K562 (cell line): ENCODE measurements around the gene RNASEH1. TPM values are rescaled to one million over a fixed set of nuclear protein-coding genes. Genes with fewer than 3 reads are reported as not detected.

Experiments used
- ATAC-seq: fragments of 200-7000 bp; cut with Tn5 transposase; 3 replicates; pipeline ENCODE4 v1.9.1; 2020; ENCODE audit warnings: moderate library complexity
- BruUV-seq: library from RNA; stranded (reverse); fragments of 400-500 nt; replicated peaks from 2 replicates; lab custom pipeline; 2021; lab: Mats Ljungman, UMichigan
- CTCF ChIA-PET: fragments of 300-600 bp; formaldehyde crosslinking; extraction: SDS; loops from one replicate; lab custom pipeline; 2021; ENCODE audit warnings: low intra/inter-chr PET ratio; lab: Yijun Ruan, JAX
- POLR2A ChIA-PET: fragments of 300-600, 350-650 bp; sonication (Branson Sonifier 250); formaldehyde crosslinking; extraction: SDS; loops from one replicate; lab custom pipeline; 2021; ENCODE audit warnings: antibody characterized with exemption, inconsistent platforms; lab: Yijun Ruan, JAX
- DNase-seq, 4 experiments: peaks; one replicate each; pipeline versions ENCODE4 v3.0.0 to v3.0.0-alpha.2; 2011 to 2018; ENCODE audit warnings: low spot score in 3 of 4, mixed read lengths in 3 of 4; ENCODE audit errors: extremely low read depth in 1 of 4
- FAIRE-seq: peaks from 2 replicates; lab custom pipeline; 2011; peaks lifted over from hg19 to GRCh38; lab: Jason Lieb, UNC
- H2AFZ ChIP-seq: 2 replicates; pipeline ENCODE4 v1.6.0; 2011; ENCODE audit warnings: low read depth, low read length, control low read depth, inconsistent platforms
- H3K27ac ChIP-seq: fragments of 200-600 bp; 3 replicates; pipeline ENCODE4 v1.8.0; 2011; ENCODE audit warnings: low read depth, mild to moderate bottlenecking, control low read depth, inconsistent platforms, low read length, moderate library complexity, mixed read lengths; ENCODE audit errors: extremely low read depth
- H3K27me3 ChIP-seq, 2 experiments: fragments of 300-600 bp in 1 of 2; 2 replicates in 1 of 2; 3 replicates in 1 of 2; pipeline versions ENCODE4 v1.6.0 to v1.8.0; 2011; ENCODE audit warnings: inconsistent platforms in 2 of 2, low read length in 2 of 2, mild to moderate bottlenecking in 1 of 2, mixed read lengths in 1 of 2, moderate library complexity in 1 of 2; ENCODE audit not compliant: control insufficient read depth in 2 of 2, insufficient read depth in 2 of 2
- H3K36me3 ChIP-seq: fragments of 300-600 bp; 3 replicates; pipeline ENCODE4 v1.8.0; 2011; ENCODE audit warnings: mild to moderate bottlenecking, low read length, inconsistent platforms; ENCODE audit not compliant: control insufficient read depth, insufficient read depth
- H3K4me1 ChIP-seq, 2 experiments: fragments of 200-600 bp in 1 of 2; replicated peaks in 1 of 2; 2 replicates in 1 of 2; 3 replicates in 1 of 2; pipeline versions ENCODE4 v1.5.1 to v1.8.0; 2011; ENCODE audit warnings: inconsistent platforms in 2 of 2, low read length in 2 of 2, mild to moderate bottlenecking in 1 of 2, mixed read lengths in 1 of 2, moderate library complexity in 1 of 2; ENCODE audit not compliant: control insufficient read depth in 2 of 2, insufficient read depth in 2 of 2
- H3K4me2 ChIP-seq: 2 replicates; pipeline ENCODE4 v1.6.1; 2011; ENCODE audit warnings: low read length, control low read depth, inconsistent platforms, mixed read lengths; ENCODE audit not compliant: insufficient read depth
- H3K4me3 ChIP-seq: fragments of 200-600 bp; sonication (generic), shearing (Covaris generic); 2 replicates; pipeline ENCODE4 v1.5.1; 2016; ENCODE audit warnings: control low read depth, inconsistent platforms
- H3K79me2 ChIP-seq: fragments of 200-600 bp; 3 replicates; pipeline ENCODE4 v1.8.0; 2011; ENCODE audit warnings: low read length, inconsistent platforms; ENCODE audit not compliant: control insufficient read depth, insufficient read depth
- H3K9ac ChIP-seq, 2 experiments: 2 replicates each; pipeline versions ENCODE4 v1.6.0 to v1.6.1; 2011; ENCODE audit warnings: low read depth in 2 of 2, low read length in 2 of 2, control low read depth in 1 of 2, inconsistent platforms in 1 of 2, mild to moderate bottlenecking in 1 of 2, mixed read lengths in 1 of 2; ENCODE audit not compliant: insufficient read depth in 1 of 2
- H3K9me1 ChIP-seq: one replicate; pipeline ENCODE4 v1.6.0; 2011; ENCODE audit warnings: inconsistent platforms, mild to moderate bottlenecking, low read length, moderate library complexity; ENCODE audit not compliant: control insufficient read depth, insufficient read depth
- H3K9me3 ChIP-seq: replicated peaks from 2 replicates; pipeline ENCODE4 v1.5.1; 2011; ENCODE audit warnings: low read depth, low read length, inconsistent platforms; ENCODE audit not compliant: control insufficient read depth, insufficient read depth
- H4K20me1 ChIP-seq: replicated peaks from 2 replicates; pipeline ENCODE4 v1.6.1; 2011; ENCODE audit warnings: low read length, inconsistent platforms, mixed read lengths; ENCODE audit not compliant: control insufficient read depth, insufficient read depth
- HBP1 ChIP-seq: fragments of 450-650 bp; formaldehyde crosslinking; IDR thresholded peaks from 2 replicates; pipeline ENCODE4 v1.4.0; 2022; ENCODE audit warnings: missing genetic modification characterization
- HDGF ChIP-seq: fragments of 450-650 bp; IDR thresholded peaks from 2 replicates; pipeline ENCODE4 v1.6.1; 2016
- NFYB ChIP-seq: IDR thresholded peaks from 2 replicates; pipeline ENCODE4 v1.6.1; 2011; ENCODE audit warnings: mild to moderate bottlenecking, moderate library complexity; ENCODE audit not compliant: insufficient read length; ENCODE audit errors: extremely low read depth
- NR2C1 ChIP-seq, 2 experiments: fragments of 450-650 bp; IDR thresholded peaks; 2 replicates each; pipeline ENCODE4 v1.6.1; 2017; ENCODE audit warnings: mild to moderate bottlenecking in 2 of 2, antibody characterized with exemption in 1 of 2, inconsistent platforms in 1 of 2, missing compliant biosample characterization in 1 of 2, missing genetic modification characterization in 1 of 2
- RCOR1 ChIP-seq, 2 experiments: IDR thresholded peaks; 2 replicates each; pipeline ENCODE4 v1.6.1; 2012; ENCODE audit warnings: low read depth in 2 of 2, low read length in 2 of 2, borderline replicate concordance in 1 of 2, improper control_type of control experiment in 1 of 2
- SMAD4 ChIP-seq: fragments of 250-450 bp; sonication (Bioruptor Pico); conservative IDR thresholded peaks from 2 replicates; pipeline ENCODE4 v1.8.0; 2021; ENCODE audit warnings: inconsistent platforms, mild to moderate bottlenecking, moderate library complexity
- ZNF239 ChIP-seq: fragments of 250-450 bp; sonication (Bioruptor Pico); IDR thresholded peaks from 2 replicates; pipeline ENCODE4 v1.4.0; 2020; ENCODE audit warnings: mild to moderate bottlenecking
- ZNF347 ChIP-seq: fragments of 450-650 bp; formaldehyde crosslinking; IDR thresholded peaks from 2 replicates; pipeline ENCODE4 v1.4.0; 2020; ENCODE audit warnings: low read depth, mild to moderate bottlenecking, moderate library complexity
- ZNF407 ChIP-seq: fragments of 450-650 bp; IDR thresholded peaks from 2 replicates; pipeline ENCODE4 v1.6.1; 2016; ENCODE audit warnings: low read depth
- ZNF696 ChIP-seq: fragments of 250-450 bp; sonication (Bioruptor Pico); conservative IDR thresholded peaks from 2 replicates; pipeline ENCODE4 v1.4.0; 2020; ENCODE audit warnings: mild to moderate bottlenecking, moderate library complexity
- WGBS: fragments of 100-300 bp; shearing (Covaris generic); methylation state at CpG from one replicate; pipeline ENCODE4 v1.1.6; 2016; ENCODE audit warnings: low coverage, mixed read lengths; ENCODE audit not compliant: insufficient coverage; ENCODE audit errors: missing lambda C conversion rate; 5-methylcytosine and 5-hydroxymethylcytosine counted together
- in situ Hi-C: fragments of 300-500 bp; cut with MboI; formaldehyde crosslinking; loops from 4 replicates; pipeline ENCODE4 v1.15.0; 2018; ENCODE audit warnings: inconsistent platforms, mixed read lengths
- intact Hi-C: fragments of 100-400 bp; cut with micrococcal nuclease; formaldehyde crosslinking; loops from 2 replicates; pipeline ENCODE4 v1.14.2; 2022
- polyA plus RNA-seq, 8 experiments: library from polyadenylated mRNA; depleted of rRNA in 4 of 8; stranded (reverse) in 5 of 8; unstranded in 3 of 8; fragments of >200 nt; fragmentation: Nextera tagmentation in 2 of 8; fragmentation: Illumina TruSeq in 1 of 8; extraction: Ambion mirVana in 2 of 8; extraction: Trizol in 1 of 8; gene quantifications; 2 replicates each; pipeline versions ENCODE4 v1.2.1 to v1.2.3, GENCODE V29; 2011 to 2014; ENCODE audit warnings: inconsistent platforms in 1 of 8, missing spikeins in 1 of 8
- total RNA-seq, 7 experiments: library from RNA; depleted of rRNA in 6 of 7; stranded (reverse); fragments of >200 nt in 6 of 7; fragmentation: Illumina TruSeq in 2 of 7; extraction: Trizol in 2 of 7; gene quantifications; 2 replicates each; pipeline versions ENCODE4 v1.2.1 to v1.2.3, GENCODE V29; 2011 to 2021; ENCODE audit warnings: low replicate concordance in 1 of 7

RNASEH1 gene
- total and polyA plus RNA-seq, 9 of the 15 experiments (the other 6 are each of a cell fraction or from before 2014, with no cell fraction given), result 25.7 to 47.5 (median 42.8) TPM

GRCh38 chr2:3606370-3607201 lies 48.5 kb upstream of the RNASEH1 start:
- Histone ChIP-seq H3K9me3 (peaks cover 9% of the 10 kb centered on the region; the same call in 1 of the 2 replicates), H3K27me3 (no peaks in the 10 kb centered on the region), H3K4me3 (no peak overlapping the region), H3K9me1 (no peaks in the 10 kb centered on the region), H3K4me1 (peaks cover 18 to 53% of the 10 kb centered on the region in 2 experiments), H2AFZ (no peak overlapping the region), H3K36me3 (no peaks in the 10 kb centered on the region), H3K79me2 (peaks cover 3% of the 10 kb centered on the region; the same call in 1 of the 3 replicates), H4K20me1 (no peaks in the 10 kb centered on the region), H3K4me2 (no peak overlapping the region), H3K27ac (no peak overlapping the region), H3K9ac (no peak overlapping the region)
- 90% methylated on average over 29 of the region's 37 CpGs for WGBS
- in situ Hi-C loops (no loop called here), intact Hi-C loops (no loop called here)
- FAIRE-seq, result no peak
- ChIA-PET POLR2A (no interaction called here), CTCF (no interaction called here)
- no peak for ATAC-seq
- BruUV-seq, result no TSS peak
- no peak for DNase-seq
- no peak for TF ChIP-seq ZNF239
- no peak for TF ChIP-seq HBP1 (CRISPR knock-in tag)
- no peak for TF ChIP-seq NFYB
- TF ChIP-seq SMAD4 (CRISPR knock-in tag), result no peak
- TF ChIP-seq ZNF347 (CRISPR knock-in tag), result no peak
- no peak for TF ChIP-seq ZNF696
- no peak for TF ChIP-seq NR2C1 (IDR thresholded peaks at IDR 0.05)
- no peak for TF ChIP-seq NR2C1 (tag; IDR thresholded peaks at IDR 0.05)
- no peak for TF ChIP-seq HDGF
- TF ChIP-seq ZNF407, result no peak
- TF ChIP-seq RCOR1 (IDR thresholded peaks at IDR 0.05; ENCODE audit: borderline replicate concordance in 1 of 2, low read depth in 2 of 2, low read length in 2 of 2), result no peak
